Adrenal gland (tissue), 5 donors: ENCODE results near the gene XYLB.

Source experiments
- CTCF ChIP-seq, 6 experiments: fragments of 450-650 bp in 4 of 6; fragments of 200-600 bp in 2 of 6; sonication (generic) in 1 of 6; IDR thresholded peaks; 1 replicate in 5 of 6; 2 replicates in 1 of 6; pipeline versions ENCODE4 v1.5.1 to v1.8.0; 2016 to 2021; ENCODE audit warnings: antibody characterized with exemption in 6 of 6, mild to moderate bottlenecking in 2 of 6, moderate library complexity in 1 of 6
- POLR2A ChIP-seq, 2 donors: fragments of 450-650 bp; IDR thresholded peaks; one replicate each; pipeline ENCODE4 v1.6.1; 2017; ENCODE audit warnings: antibody characterized with exemption in 2 of 2, mild to moderate bottlenecking in 2 of 2, moderate library complexity in 1 of 2
- donor health status: DM: no; HTN: no; CAD: no.

- no peak for TF ChIP-seq CTCF (IDR thresholded peaks at IDR 0.05)
- no peak for TF ChIP-seq POLR2A (IDR thresholded peaks at IDR 0.05)
These were observed 29.7 kb downstream of the XYLB start for GRCh38 chr3:38376098-38376816.
